NCI-H2227 (cell line): ENCODE measurements around the gene LHX5.

Source experiments
- DNase-seq: peaks from one replicate; lab custom pipeline; 2025; ENCODE audit not compliant: unreplicated experiment; lab: John Stamatoyannopoulos, UW

Gene LHX5

GRCh38 chr12:113420996-113421595, 50.6 kb downstream of the LHX5 start:
- no peak for DNase-seq

DNA sequence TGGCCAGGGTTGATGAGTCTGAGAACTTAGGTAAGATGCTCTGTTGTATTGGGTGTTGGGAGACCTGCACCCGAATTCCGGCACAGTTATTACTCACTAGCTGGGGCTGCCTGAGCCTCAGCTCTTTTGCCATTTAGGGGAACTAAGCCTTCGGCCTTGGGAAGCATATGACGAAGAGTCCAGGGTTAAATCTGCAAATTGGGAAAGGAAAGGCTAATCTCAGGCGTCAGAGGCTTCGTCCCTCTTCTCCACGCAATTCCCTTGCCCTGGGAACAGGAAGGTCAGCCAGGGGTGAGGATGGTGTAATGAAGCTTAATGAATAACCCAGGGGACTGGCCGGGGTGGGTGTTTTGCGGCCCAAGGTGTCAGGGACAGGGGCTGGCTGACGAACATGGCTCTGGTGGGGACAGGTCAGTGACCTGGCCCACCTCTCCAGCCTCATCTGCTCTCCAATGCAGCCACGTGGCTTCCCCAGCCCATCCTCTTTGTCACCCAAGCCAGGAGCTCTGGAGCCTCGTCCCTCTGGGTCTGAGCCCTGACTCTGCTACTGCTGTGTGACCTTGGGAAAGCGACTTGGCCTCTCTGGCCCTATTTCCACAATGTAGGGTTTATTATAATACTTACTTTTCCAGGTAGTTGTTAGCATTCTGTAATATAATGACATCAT, 53.3 kb downstream of the LHX5 start:
- DNase-seq: no peak

DNA sequence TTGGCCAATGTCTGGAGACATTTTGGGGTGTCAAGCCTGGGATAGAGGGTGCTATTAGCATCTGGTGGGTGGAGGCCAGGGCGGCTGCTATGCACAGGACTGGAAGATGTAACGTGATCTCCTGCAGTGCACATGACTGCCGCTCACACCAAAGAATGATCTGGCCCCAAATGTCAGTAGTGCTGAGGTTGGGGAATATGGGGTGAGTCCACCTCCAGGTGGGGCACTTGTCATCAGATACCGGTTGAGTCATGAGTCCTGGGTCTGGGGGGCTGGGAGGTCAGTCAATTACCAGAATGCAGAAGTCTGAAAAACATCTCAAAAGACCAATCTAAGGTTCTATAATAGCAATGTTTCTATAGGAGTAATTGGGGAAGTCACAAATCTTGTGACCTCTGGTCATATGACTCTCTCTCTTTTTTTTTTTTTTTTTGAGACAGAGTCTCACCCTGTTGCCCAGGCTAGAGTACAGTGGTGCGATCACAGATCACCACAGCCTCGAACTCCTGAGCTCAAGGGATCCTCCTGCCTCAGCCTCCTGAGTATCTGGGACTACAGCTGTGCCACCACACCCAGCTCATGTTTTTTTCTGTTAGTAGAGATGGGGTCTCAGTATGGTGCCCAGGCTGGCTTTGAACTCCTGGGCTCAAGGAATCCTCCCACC, 55.4 kb downstream of the LHX5 start:
- no peak for DNase-seq

DNA sequence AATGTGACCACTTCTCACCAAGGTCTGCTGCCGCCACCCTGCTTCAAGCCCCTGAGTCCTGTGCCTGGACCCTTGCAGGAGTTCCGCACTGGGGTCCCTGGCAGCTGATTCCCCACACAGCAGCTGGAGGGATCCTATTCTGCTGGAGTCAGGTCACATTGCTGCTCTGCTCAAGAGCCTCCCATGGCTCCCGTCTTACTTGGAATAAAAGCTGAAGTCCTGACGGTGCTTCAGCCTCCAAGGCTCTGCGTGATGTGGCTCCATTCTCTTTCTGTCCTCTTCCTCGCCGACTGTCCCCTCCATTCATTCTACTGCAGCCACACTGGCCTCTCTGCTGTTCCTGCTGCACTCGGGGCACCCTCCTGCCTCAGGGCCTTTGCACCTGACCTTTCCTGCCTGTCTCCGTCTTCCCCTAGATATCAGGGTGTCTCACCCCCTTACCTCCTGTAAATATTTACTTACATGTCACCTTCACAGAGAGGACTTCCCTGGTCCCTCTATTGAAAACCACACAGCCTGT, 57.1 kb downstream of the LHX5 start:
- no peak for DNase-seq

- no peak for DNase-seq
Observed at GRCh38 chr12:113413488-113413939, 58.2 kb downstream of the LHX5 start.
